DMS53 treated with DMSO at 0.1 percent for 48 hours (cell line): ENCODE results near the gene AVPR2.

ENCODE experiments used
- DNase-seq: peaks from one replicate; lab custom pipeline; 2025; ENCODE audit not compliant: unreplicated experiment; lab: John Stamatoyannopoulos, UW

The AVPR2 gene

GRCh38 chrX:153911798-153912197 lies 7.3 kb downstream of the AVPR2 start:
- no peak for DNase-seq

DNA sequence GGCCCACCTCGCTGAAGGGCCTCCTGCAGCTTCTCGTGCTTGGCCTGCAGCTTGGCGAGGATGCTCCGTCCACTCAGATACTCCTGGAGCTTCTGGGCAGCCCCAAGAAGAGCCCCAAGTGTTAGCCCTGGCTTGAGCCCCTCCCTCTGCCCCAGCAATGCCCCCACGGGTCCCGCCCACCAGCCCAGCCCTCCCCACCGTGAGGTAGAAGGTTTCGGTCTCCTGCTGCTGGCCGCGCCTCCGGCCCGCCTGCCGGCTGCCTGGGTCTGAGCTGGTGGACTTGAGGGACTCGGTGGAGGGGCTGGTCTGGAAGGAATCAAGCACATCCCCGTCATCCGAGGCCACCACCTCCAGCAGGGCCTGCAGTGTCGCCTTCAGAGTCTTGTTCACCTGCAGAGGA lies 8.7 kb downstream of the AVPR2 start:
- DNase-seq: no peak

- DNase-seq: no peak
Measured at GRCh38 chrX:153913701-153914100, 9.2 kb downstream of the AVPR2 start.

GRCh38 chrX:153917869-153918268 lies 13.4 kb downstream of the AVPR2 start:
- DNase-seq: no peak

DNA sequence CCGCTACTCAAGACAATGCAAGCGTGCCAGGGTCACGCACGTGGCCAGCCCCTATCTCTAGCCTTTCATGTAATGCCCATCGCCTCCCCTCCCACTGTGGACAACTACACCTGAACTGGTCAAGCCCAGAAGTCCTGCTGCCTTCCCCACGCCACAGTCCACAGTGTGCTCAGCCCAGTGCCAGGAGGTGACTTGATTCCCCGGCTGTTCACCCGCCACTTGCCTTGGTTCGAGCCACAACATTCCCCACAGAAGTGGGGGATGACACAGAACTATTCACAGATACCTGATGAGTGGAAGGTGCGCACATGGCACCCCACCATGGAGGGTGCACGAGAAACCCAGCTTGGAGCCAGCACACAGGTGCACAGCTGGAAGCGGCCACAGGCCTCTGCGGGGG lies 14.8 kb downstream of the AVPR2 start:
- no peak for DNase-seq

GRCh38 chrX:153920546-153920945 lies 16.1 kb downstream of the AVPR2 start:
- DNase-seq: no peak

DNA sequence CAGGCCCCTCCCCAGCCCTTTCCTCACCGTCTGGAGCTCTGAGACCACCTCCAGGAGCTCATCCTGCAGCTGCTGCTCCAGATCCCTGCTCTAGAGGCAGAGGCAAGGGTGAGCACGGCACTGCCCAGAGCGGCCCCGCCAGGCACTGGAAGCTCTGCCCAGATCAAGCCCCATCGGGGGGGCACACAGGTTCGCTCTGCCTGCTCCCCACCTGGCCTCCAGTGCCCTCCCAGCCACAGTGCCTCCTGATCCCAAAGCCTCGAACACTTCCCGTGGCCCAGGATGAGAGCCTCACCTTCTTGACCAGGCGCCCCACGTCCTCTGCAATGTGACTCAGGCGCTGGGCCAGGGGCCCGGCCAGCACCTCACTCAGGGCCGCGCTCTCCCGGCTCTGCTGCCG lies 16.6 kb downstream of the AVPR2 start:
- no peak for DNase-seq

- no peak for DNase-seq
Measured at GRCh38 chrX:153921511-153922446, 17.3 kb downstream of the AVPR2 start.

DNA sequence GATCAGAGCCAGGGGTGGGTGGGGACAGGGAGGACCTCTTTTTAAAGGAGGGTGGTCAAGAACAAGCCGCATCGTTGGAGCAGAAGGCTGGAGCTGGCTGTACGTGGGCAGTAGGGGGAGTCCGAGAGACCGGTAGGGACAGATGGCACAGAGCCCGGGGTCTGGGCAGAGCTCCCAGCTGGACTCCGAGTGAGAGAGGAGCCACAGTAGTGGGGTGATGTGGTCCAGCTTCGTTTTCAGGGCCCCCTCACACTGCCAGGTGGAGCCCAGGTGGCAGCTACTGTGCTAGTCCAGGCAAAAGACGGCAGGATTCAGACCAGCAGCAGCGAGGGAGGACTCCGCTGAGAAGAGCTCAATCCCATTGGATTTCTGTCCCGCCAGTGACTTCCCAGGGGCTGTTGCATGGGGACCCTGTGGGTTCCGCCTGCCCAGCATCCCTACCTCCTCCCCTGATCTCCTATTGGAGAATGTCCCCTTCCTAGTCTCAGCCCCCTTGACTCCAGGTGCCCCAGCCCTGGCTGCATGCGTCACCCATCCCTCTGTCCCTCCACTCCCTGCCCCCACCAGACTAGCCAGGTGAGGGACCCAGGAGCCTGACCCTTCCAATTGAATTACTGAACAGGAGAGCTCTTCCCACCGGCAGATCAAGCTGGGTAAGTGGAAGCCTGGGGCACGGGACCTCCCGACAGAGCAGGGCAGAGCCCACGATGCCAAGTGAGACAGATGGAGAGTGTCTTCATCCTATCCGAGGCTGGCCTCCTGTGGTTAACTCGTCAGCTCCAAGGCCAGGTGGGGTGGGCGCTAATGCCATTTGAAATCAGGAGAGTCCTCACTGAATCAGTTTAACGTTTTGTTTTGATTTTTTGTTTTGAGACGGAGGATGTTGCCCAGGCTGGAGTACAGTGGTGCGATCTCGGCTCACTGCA lies 18.7 kb downstream of the AVPR2 start:
- no peak for DNase-seq

GRCh38 chrX:153924149-153924861 lies 19.8 kb downstream of the AVPR2 start:
- DNase-seq: no peak

DNA sequence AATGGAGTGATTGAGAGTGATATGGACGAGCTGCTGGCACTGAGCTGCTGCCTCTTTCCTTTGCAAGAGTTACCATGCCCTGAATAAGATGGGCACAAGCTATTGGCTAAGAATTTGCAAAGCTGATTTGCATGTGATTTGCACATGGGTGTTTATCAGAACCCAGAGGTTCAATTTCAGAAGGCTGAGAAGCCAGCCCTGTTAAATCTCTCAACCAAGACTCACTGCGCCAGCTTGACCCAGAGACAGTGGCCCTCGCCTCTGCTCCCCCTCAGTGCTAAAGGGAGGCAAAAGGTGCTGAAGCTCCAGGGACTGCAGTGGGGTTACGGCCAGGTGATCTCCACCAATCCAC lies 20.9 kb downstream of the AVPR2 start:
- DNase-seq: no peak

- no peak for DNase-seq
Measured at GRCh38 chrX:153925739-153926551, 21.5 kb downstream of the AVPR2 start, which contains the start of gene ARHGAP4. Gene ARHGAP4 (minus strand): TSS chrX:153926264. CDS start chrX:153926202, 62 bp downstream.

DNA sequence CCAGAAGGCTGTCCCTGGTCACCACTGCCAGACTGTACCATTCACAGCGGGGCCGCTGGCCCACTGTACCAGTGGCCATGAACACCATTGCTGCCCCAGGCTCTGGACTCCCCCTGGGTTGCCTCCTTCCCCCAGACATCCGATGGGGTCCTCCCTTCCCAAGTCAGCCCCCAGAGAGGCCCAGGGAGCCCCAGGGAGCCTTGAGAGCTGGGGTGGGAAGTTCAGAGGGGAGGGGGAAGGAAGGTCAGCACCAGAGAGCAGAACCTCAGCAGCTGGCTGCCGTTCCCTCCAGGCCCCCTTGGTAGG lies 22.0 kb downstream of the AVPR2 start:
- DNase-seq: no peak

DNA sequence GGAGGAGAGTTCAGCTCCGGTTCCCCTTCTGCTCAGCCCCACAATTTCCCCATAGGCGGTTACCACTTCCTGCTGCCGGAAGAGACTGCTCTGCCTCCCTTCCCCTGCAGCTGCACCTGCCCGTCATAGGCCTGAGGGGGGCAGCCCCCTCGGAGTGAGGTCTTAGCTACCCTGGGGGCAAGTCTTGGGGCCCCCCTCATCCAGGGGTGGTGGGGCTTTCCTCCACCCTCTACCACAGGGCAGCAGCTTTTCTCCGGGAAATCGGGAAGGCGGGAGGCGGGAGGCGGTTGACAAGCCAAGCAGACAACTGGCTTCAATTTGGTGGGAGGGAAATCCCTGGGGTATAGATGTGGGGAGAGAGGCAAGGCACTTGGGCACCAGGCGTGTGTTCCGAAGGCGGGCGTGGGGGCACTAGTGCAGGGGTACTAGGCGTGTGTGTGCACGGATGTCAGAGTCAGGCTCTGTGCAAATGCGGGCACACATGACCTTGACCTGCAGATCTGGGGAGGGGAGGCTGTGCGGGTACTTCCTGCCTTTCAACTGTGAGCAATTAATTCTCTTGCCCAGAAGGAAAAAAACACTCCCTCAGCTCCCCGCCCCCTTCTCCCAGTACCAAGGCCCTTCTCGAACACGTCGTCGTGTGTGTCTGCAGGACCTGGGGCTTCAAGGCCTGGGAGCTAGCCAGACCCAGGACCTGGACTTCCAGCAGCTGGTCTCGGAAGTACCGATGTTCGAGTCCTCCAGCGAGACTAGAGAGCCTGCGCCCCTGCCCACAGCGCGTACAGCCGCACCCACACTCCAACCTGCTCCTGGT lies 22.6 kb downstream of the AVPR2 start:
- peak; percentile 27 for DNase-seq

- no peak for DNase-seq
Measured at GRCh38 chrX:153927672-153927921, 23.1 kb downstream of the AVPR2 start.

- DNase-seq: peak; percentile 91
Measured at GRCh38 chrX:153927922-153928760, 23.7 kb downstream of the AVPR2 start.

DNA sequence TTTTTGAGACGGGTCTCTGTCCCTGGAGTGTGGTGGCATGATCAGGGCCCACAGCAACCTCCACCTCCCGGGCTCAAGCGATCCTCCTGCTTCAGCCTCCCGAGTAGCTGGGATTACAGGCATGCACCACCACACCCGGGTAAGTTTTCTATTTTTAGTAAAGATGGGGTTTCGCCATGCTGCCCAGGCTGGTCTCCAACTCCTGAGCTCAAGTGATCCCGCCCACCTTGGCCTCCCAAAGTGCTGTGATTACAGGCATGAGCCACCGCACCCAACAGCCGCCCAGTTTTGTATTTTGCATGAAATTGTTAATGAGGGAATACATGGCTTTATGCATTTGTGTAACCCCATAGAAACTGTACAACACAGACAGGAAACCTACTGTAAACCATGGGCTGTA lies 24.4 kb downstream of the AVPR2 start:
- no peak for DNase-seq

- DNase-seq: no peak
Measured at GRCh38 chrX:153929576-153929975, 25.1 kb downstream of the AVPR2 start.
